ENCODE measurements around the gene ZCWPW2.

The ZCWPW2 gene, protein sequence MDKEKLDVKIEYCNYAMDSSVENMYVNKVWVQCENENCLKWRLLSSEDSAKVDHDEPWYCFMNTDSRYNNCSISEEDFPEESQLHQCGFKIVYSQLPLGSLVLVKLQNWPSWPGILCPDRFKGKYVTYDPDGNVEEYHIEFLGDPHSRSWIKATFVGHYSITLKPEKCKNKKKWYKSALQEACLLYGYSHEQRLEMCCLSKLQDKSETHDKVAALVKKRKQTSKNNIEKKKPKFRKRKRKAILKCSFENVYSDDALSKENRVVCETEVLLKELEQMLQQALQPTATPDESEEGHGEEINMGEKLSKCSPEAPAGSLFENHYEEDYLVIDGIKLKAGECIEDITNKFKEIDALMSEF

DNA sequence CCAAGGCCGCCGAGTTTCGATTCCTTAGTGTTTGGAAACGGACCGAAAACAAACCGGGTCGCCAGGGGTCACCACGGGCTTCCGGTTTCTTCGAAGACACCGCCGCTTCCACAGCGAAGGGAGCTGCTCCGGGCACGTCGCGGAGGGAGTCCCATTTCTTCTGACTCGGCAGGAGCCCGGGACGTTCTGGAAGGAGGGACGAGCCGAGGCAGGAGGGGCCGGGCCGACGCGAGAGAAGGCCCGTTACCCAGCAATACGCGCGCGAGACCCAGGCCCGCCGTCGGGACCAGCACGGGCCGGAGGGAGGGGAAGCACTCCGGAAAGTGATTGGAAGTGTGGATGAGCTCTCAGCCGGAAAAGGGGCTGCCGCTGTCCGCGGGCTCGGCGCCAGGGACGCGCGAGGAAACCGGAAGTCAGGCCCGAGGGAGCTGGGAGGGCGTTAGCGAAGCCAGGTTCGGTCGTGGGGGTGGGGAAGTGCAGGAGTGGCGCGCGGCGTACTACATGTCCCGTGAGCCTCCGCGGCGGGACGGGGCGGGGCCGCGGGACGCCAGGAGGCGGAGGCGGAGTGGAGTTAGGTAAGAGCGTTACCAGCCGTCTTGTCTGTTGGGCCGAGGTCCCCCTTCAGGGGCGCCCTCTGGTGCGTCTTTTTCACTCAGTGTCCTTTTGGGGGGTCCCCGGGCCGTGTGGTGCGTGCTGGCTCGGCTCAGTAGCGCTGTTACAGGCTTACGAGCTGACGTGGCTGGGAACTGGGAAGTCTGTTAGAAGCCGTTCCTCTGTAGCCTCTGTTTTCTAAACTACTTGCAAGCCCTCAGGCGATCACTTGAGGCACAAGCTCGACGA lies at the start of gene ZCWPW2, which contains the start of gene AZI2:
Gene ZCWPW2, plus strand, starts transcription at position 93 of the 840 bp plus-strand sequence. CDS start 64,348 bp downstream, outside the sequence.
Gene AZI2, minus strand, starts transcription at position 196 of the 840 bp plus-strand sequence. CDS start 8,207 bp downstream, outside the sequence.
- peak within 1 kb of the TSS; percentile 74 for H3K4me3 ChIP-seq (ENCODE audit: low read depth, low read length)

GRCh38 chr3:28299705-28300104 lies 48.8 kb upstream of the ZCWPW2 start:
- H3K4me3 ChIP-seq (ENCODE audit: low read depth, low read length), result no peak overlapping the region

GRCh38 chr3:28300345-28300962 lies 48.1 kb upstream of the ZCWPW2 start:
- no peak overlapping the region for H3K4me3 ChIP-seq (ENCODE audit: low read depth, low read length)

DNA sequence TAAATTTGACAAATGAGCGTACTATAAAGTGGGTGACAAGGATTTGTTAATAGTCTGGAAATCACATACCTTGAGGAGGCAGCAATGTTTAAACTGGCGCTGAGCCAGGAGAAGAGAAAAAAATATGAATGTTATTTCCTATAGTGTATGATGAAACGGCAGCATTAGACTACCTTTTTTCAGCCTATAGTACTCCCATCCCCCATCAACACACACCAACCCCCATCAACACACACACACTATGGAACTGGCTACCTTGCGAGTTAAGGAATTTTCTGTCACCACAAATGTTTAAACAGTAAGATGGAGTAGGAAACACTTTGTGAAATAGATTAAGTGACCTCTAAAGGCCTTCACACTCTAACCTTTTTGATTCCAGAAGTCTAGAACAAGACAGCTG lies 46.8 kb upstream of the ZCWPW2 start:
- no peak overlapping the region for H3K4me3 ChIP-seq (ENCODE audit: low read depth, low read length)

GRCh38 chr3:28308196-28308595 lies 40.3 kb upstream of the ZCWPW2 start:
- H3K4me3 ChIP-seq (ENCODE audit: low read depth, low read length), result no peak overlapping the region

GRCh38 chr3:28315711-28316110 lies 32.8 kb upstream of the ZCWPW2 start:
- no peak overlapping the region for H3K4me3 ChIP-seq (ENCODE audit: low read depth, low read length)

DNA sequence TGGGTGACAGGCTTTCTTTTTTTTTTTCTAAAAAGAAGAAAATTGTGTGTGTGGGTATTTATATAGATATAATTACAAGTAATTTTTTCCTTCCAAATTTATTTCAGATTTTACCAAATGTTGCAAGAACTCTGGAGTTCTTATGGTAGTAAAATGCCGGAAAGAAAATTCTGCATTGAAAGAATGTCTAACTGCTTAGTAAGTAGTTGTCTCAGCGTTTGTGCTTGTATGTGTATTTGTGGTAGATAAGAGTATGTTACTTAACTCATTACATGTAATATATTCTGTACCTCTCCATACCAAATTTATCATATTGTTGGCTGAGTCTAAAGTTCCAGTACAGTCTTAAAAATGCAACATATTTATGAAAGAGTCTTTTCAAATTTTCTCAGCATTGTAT lies 32.3 kb upstream of the ZCWPW2 start:
- H3K4me3 ChIP-seq (ENCODE audit: low read depth, low read length), result no peak overlapping the region

DNA sequence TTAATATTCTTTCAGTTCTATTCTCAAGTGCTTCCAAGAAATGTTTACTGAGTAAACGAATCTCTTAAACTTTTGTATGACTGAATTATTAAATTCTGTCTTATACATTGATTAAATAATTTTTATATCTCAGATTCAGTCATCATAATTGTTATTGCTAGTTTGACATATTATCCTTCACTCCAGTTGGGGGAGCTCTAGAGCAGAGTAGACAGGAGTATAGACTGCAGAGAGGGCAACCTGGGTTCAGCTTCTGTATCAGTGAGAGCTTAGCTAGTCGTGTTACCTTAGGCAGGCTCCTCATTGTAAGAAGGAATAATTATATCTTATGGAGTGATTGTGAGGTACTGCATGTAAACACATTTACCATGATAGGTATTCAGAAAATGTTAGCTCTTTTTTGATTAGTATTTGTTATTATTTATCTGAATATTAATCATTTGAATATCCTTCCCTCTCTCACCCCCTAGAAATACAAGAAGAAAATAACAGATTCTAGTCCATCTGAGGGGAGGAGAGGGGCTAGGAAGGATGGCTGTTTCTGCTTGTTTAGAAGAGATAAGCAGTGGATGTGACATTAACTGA lies 31.0 kb upstream of the ZCWPW2 start:
- no peak overlapping the region for H3K4me3 ChIP-seq (ENCODE audit: low read depth, low read length)

DNA sequence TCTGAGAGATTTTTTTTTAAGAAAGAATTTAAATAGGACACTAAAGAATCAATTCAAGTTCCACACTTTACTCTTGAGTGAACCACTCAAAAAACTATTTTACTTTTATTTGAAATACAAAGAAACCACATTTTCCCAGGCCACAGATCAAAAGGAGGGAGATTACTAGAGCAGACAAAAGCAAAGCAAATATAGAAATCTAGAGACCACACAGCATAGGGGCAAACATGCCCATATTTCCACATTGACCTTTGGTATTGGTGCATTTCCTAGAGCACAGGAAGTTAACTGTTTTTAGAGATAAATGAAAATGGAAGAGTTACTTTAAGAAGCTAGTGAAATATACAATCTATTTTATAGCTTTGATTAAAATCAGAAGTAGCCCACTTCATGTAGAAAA lies 27.5 kb upstream of the ZCWPW2 start:
- no peak overlapping the region for H3K4me3 ChIP-seq (ENCODE audit: low read depth, low read length)

DNA sequence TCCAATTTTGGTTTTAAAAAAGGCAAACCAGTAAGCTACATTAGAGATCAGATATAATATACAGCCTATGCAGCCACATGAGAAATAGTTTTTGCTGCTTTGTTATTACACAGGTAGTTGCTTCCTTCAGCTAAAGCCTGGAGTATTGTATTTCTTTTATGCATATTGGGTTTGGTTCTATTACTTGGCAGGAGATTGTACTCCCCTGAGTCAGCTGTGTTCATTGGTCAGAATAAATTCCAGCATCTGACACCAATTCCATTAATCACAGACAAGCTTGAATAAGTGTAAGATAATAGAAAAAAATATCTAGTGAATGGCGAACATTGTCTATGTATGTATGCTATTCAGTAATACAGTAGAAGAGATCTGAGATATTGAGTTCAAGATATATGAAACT lies 26.1 kb upstream of the ZCWPW2 start:
- no peak overlapping the region for H3K4me3 ChIP-seq (ENCODE audit: low read depth, low read length)

DNA sequence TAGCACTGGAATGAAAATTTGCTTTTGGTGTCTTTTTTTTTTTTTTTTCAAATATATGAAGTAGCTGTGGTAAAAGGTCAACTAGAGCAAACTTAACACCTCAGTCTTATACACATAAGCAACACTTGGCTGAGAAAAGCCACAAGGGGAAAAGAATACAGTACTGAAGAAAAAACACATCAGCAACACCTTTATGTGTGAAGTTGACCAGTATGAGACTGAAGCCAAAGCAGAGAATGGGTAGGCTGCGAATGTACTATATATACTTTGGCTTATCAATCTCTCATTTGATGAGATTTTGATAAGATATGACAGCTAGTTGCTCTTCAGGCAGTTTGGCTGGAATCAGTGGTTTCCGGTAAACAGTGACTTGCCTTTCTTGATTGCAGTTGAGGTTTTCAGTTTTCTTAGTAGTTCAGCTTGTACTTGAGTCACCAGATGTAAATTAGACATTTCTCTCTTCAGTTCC lies 22.0 kb upstream of the ZCWPW2 start:
- no peak overlapping the region for H3K4me3 ChIP-seq (ENCODE audit: low read depth, low read length)

- H3K4me3 ChIP-seq (ENCODE audit: low read depth, low read length), result no peak overlapping the region
Observed at GRCh38 chr3:28328188-28329151, 20.1 kb upstream of the ZCWPW2 start.

DNA sequence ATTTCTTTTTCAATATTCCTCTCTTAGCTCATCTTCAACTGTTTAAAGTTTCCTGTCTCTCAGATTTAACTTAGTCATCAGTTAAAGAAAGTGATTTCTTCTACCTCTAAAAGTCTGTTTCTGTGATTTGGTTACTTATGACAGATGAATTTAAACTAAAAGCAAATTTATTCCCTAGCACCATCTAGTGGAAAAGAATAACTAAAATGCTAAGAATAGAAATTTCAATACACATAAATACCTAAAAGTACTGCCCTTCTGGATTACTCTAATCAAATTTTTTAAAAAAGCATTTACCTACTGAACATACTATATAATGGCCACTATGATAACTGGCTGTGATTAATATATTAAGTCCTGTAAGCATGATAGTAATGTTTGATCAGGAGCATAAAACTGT lies 14.0 kb upstream of the ZCWPW2 start:
- no peak overlapping the region for H3K4me3 ChIP-seq (ENCODE audit: low read depth, low read length)

DNA sequence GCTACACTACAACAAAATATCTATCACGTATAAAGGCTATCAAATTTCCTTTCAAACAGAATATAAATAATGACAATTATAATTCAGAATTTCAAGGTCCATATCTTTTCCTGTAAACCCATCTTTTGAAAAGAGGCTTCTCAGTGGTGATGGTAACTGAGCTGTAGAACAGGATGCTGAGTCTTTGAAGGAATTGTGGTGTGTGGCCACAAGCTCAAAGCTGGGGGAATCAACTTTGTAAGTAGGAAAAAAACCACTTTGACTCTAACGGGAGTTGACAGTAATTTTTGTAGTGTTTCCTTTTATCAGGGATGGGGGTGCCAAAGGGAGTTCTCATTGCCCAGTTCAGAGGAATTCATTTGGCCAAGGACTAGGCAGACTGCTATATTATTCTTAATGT lies 13.3 kb upstream of the ZCWPW2 start:
- no peak overlapping the region for H3K4me3 ChIP-seq (ENCODE audit: low read depth, low read length)

GRCh38 chr3:28337230-28337629 lies 11.3 kb upstream of the ZCWPW2 start:
- H3K4me3 ChIP-seq (ENCODE audit: low read depth, low read length), result no peak overlapping the region

DNA sequence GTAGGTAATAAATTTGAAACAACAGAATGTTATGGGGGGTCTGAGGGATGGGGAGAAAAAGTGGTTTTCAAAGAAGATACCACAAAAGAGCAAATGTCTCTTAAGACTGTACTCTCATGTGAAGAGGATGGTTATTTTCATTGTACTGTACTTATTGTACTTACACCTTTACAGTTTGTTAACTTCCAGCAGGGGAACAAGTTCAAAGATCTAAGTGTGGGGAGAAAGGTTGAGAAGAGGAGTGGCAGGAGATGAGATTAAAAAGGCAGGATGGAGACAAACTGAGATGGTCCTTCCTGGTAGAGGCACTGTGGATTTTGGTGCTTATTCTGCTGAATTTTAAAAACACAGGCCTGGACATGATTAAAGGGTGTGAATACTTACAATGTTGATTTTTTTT lies 5.4 kb upstream of the ZCWPW2 start:
- no peak overlapping the region for H3K4me3 ChIP-seq (ENCODE audit: low read depth, low read length)

DNA sequence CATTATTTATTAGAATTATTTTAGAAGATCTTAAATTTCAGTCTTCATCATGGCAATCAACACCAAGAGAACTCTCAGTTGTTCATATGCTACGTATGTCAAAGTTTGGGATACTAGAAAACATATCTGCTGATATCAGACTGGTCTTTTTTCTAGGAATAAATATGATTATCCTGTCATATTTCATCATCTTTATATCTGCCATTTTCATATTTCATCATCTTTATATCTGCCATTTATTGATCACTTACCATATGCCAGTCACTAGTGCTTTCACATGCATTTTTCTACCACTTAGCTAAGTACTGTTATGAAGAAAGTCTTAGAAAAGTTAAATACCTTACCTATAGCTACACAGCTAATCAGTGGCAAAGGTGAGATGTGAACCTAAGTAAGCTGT lies 2.8 kb upstream of the ZCWPW2 start:
- no peak overlapping the region for H3K4me3 ChIP-seq (ENCODE audit: low read depth, low read length)

DNA sequence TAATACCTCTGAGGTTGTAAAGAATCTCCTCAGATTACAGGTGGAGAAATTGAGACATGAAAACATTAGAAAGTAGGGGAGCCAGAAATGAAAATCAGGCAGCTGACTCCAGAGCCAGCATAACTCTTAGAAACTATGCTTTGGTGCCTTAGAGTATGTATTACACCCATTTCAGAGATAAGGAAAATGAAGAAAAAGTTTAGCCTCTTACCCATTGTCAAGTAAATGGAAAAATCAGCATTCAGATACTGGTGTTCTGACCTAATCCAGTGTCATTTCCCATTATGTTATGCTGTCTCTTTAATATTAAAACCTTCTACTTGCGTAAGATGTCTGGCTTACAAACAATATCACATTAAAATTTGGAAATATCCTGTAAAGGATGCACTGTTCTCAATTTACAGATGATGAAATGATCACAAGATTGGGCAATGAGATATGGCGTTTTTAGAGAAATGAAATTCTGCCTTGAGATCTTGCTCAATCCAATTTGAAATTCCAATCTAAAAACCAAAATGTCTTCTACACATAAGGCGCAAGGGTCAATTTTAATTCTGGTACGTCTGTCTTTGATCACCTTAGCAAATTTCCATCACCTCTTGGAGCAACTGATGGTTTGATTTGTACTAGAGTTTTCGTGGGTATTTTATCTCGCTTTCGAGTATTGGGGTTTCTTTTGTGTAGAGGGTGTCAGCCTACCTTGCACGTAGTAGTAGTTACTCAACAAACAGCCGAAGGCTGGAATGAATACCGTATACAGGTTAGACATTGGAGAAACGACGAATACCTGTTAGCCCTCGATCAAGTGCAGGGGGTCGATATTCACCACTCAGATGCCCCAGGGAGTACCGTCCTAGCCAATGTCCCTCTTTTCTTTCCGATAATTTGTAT lies 902 bp upstream of the ZCWPW2 start:
- H3K4me3 ChIP-seq (ENCODE audit: low read depth, low read length), result peak overlapping the region; percentile 74

- peak overlapping the region; percentile 74 for H3K4me3 ChIP-seq (ENCODE audit: low read depth, low read length)
Observed at GRCh38 chr3:28348265-28348628, 274 bp upstream of the ZCWPW2 start.

Measured in iPS-11a (cell line).